Measurements from ENCODE around the gene SPATA32.
A peak's percentile ranks its signal among the peaks of the same experiment; 100 is the strongest.

Gene SPATA32

GRCh38 chr17:45301674-45302073 is 39.8 kb upstream of the SPATA32 start:
- no peak for TF ChIP-seq GATA1 (IDR thresholded peaks at IDR 0.05; ENCODE audit: low read depth, low read length)
- no peak for DNase-seq

DNA sequence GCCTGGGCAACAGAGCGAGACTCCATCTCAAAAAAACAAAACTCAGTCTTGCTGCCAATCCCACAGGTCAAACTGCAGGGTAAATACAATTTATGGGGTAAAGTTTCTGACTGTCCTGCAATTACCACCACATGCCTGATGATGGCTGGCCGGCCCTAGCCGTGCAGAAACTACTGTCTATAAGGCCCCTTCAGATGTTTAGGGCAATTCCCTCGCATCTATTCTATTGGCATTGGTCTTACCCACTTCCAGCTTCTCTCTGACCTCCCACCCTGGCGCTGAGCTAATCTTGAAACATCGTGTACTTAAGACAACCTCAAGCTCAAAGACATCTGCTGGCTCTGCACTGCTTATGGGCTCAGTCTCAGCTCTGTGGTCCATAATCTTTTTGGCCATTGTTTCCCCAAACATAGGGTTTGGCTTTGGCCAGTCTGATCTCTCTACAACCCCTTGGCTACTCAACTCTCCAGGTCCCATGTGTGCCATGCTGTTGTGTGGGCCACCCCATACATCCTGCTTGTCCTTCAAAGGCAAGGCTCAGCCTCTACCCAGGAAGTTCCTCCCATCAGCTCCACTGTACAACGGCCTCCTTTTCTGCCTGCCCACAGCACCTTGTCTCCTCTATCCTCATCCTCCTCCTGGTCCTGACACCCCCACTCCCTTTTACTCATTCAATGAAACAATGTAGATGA is 38.3 kb upstream of the SPATA32 start:
- DNase-seq: no peak
- TF ChIP-seq GATA1 (IDR thresholded peaks at IDR 0.05; ENCODE audit: low read depth, low read length) (no peak), POLR2A (IDR thresholded peaks at IDR 0.05; ENCODE audit: low read length) (no peak)

GRCh38 chr17:45299361-45299760 is 37.5 kb upstream of the SPATA32 start:
- no peak for TF ChIP-seq GATA1 (IDR thresholded peaks at IDR 0.05; ENCODE audit: low read depth, low read length)
- no peak for TF ChIP-seq POLR2A (IDR thresholded peaks at IDR 0.05; ENCODE audit: low read length)
- DNase-seq: no peak

GRCh38 chr17:45298546-45299285 is 36.8 kb upstream of the SPATA32 start:
- no peak for TF ChIP-seq POLR2A (IDR thresholded peaks at IDR 0.05; ENCODE audit: low read length)
- no peak for TF ChIP-seq GATA1 (IDR thresholded peaks at IDR 0.05; ENCODE audit: low read depth, low read length)
- no peak for DNase-seq

GRCh38 chr17:45296833-45297124 is 34.9 kb upstream of the SPATA32 start:
- no peak for TF ChIP-seq GATA1 (IDR thresholded peaks at IDR 0.05; ENCODE audit: low read depth, low read length)
- no peak for TF ChIP-seq POLR2A (IDR thresholded peaks at IDR 0.05; ENCODE audit: low read length)
- peak in 1 of 2 experiments; percentile 29 for DNase-seq

DNA sequence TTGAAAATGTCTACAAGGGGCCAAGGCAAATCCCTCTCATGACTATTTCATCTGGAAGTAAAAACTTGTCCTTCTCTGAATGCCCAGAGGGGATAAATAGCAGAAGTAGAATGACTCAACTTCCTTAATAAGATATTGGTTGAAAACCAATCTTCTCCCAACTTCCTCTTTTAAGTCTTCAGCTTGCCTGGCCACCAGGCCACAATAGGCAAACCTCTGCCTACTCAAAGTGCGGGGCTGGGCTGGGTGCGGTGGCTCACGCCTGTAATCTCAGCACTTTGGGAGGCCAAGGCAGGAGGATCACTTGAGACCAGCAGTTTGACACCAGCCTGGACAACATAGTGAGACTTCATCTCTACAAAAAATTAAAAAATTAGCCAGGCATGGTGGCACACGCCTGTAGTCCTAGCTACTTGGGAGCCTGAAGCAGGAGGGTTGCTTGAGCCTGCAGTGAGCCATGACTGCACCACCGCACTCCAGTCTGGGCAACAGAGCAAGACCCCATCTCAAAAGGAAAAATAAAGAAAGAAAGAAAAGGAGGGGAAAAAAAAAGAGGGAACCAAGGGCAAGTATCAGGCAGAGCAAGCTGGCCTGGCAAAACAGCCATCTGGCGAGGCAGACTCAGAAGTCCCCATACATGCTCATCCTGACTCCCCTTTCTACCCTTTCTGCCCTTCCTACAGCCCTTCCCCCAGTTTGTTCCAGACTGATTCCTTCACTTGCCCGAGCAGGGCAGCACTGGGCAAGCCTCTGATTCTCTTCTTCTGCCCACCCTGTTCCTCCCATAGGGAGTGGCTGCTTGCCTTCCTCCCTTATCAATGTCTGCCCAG is 34.3 kb upstream of the SPATA32 start:
- DNase-seq: no peak

DNA sequence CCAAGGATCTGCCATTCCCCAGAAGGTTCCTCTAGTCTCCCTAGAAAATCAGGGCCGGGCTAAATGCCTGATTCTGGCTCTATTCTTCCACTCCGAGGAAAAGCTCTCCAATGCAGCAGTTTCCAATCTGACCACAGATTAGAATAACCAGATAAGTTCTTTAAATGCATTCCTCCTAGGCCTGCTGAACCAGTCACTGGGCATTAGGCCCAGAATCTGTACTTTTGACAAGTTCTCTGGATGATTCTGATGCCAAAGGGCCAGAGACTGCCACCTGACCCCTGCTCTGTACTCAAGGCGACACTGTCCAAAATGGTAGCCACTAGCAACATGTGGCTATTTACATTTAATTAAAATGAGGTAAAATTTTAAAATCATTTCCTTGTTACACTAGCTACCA is 32.6 kb upstream of the SPATA32 start:
- no peak for DNase-seq
- TF ChIP-seq GATA1 (IDR thresholded peaks at IDR 0.05; ENCODE audit: low read depth, low read length): no peak
- no peak for TF ChIP-seq POLR2A (IDR thresholded peaks at IDR 0.05; ENCODE audit: low read length)

More for the DNA sequence above, 34.3 kb upstream of the SPATA32 start:
- TF ChIP-seq POLR2A (IDR thresholded peaks at IDR 0.05; ENCODE audit: low read length) (no peak), GATA1 (IDR thresholded peaks at IDR 0.05; ENCODE audit: low read depth, low read length) (no peak)

DNA sequence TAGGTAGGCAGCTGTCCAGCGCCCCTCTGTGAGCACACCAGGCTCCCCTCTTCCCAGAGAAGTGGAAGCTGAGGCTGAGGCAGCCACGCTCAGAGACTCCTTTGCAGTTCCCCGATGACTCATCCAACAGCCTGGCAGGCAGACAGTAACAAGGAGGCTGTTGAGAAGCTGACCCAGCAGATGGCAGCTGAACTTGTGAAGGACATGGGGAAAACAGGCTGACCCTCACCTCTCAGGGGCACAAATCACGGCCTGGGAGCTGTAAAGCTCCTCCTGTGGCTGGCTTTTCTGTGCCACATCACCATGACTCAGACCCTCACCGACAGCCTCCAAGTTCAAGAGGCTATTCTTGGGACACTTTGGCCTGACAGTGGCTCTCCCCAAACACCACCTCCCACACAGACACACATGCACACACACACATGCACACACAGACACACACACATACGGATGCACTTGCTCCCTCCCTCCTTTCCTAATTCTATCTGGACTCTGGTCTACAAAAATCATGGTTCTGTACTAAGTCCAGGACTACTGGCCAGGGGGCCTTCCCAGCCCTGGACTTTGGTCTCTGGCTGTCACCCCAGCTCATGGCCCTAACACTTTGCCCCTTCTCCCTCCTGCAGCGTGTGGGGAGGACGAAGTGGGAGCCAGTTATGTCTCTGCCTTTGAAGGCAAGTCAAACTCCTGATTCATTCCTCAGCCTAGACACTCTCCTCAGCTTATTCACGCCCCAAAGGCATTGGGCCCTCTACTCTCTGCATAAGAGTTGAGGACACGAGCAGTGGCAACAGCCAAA is 31.7 kb upstream of the SPATA32 start:
- TF ChIP-seq GATA1 (IDR thresholded peaks at IDR 0.05; ENCODE audit: low read depth, low read length): no peak
- no peak for TF ChIP-seq POLR2A (IDR thresholded peaks at IDR 0.05; ENCODE audit: low read length)
- DNase-seq: peak in 1 of 2 experiments; percentile 49

DNA sequence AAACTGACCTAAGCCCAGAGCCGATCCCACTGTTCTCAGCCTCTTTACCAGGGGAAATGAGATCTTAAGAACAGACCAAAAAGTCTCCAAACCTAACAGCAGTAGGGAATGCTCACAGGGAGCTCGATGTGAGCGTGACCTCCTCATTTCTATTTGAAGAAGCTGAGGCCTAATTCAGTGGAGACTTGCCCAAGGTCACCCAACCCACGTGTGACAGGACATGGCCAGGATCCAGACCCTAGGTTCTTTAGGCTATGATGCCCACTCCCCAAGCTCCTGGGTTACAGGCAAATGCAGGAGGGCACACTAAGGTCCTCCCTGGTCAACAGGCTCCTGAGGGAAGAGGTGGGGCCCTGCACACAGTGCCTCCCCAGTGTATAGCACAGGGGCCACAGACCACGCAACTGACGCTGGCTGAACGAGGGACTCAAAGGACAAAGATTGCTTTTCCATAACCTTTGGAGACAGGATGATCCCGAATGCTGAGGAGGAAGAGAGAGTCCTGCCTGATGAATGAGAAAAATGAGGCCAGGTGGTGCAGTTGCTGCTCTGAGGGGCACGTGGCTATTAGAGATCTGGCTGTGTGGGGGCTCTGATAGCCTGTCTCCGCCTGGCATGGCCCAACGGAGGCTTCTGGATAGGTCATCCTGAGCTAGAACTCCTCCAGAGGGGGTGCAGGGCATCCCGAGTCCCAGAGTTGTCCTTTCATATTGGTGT is 31.0 kb upstream of the SPATA32 start:
- TF ChIP-seq POLR2A (IDR thresholded peaks at IDR 0.05; ENCODE audit: low read length): no peak
- no peak for TF ChIP-seq GATA1 (IDR thresholded peaks at IDR 0.05; ENCODE audit: low read depth, low read length)
- DNase-seq: no peak

GRCh38 chr17:45291171-45291805 is 29.4 kb upstream of the SPATA32 start:
- no peak for DNase-seq
- TF ChIP-seq POLR2A (IDR thresholded peaks at IDR 0.05; ENCODE audit: low read length): no peak
- TF ChIP-seq GATA1 (IDR thresholded peaks at IDR 0.05; ENCODE audit: low read depth, low read length): no peak

- no peak for TF ChIP-seq POLR2A (IDR thresholded peaks at IDR 0.05; ENCODE audit: low read length)
- TF ChIP-seq GATA1 (IDR thresholded peaks at IDR 0.05; ENCODE audit: low read depth, low read length): no peak
- no peak for DNase-seq
Observed at GRCh38 chr17:45290269-45290765, 28.4 kb upstream of the SPATA32 start.

All from erythroblast (primary cell).